Adrenal gland (tissue), 5 donors: ENCODE measurements around the gene RPS6KA2.

Experiments
- CTCF ChIP-seq, 6 experiments: fragments of 450-650 bp in 4 of 6; fragments of 200-600 bp in 2 of 6; sonication (generic) in 1 of 6; IDR thresholded peaks; 1 replicate in 5 of 6; 2 replicates in 1 of 6; pipeline versions ENCODE4 v1.5.1 to v1.8.0; 2016 to 2021; ENCODE audit warnings: antibody characterized with exemption in 6 of 6, mild to moderate bottlenecking in 2 of 6, moderate library complexity in 1 of 6
- POLR2A ChIP-seq, 2 donors: fragments of 450-650 bp; IDR thresholded peaks; one replicate each; pipeline ENCODE4 v1.6.1; 2017; ENCODE audit warnings: antibody characterized with exemption in 2 of 2, mild to moderate bottlenecking in 2 of 2, moderate library complexity in 1 of 2
- donor health status: DM: no; HTN: no; CAD: no.

- TF ChIP-seq POLR2A (IDR thresholded peaks at IDR 0.05): no peak
- no peak for TF ChIP-seq CTCF (IDR thresholded peaks at IDR 0.05)
Observed at GRCh38 chr6:166381381-166381732, 245.7 kb downstream of the RPS6KA2 start.
